ENCODE results near the gene TMEM220. TPM values are rescaled to one million over a fixed set of nuclear protein-coding genes. Genes with fewer than 3 reads are reported as not detected.

Gene TMEM220
- total RNA-seq, 2 donors from 2014 or later, result 11.8 to 15.2 TPM

DNA sequence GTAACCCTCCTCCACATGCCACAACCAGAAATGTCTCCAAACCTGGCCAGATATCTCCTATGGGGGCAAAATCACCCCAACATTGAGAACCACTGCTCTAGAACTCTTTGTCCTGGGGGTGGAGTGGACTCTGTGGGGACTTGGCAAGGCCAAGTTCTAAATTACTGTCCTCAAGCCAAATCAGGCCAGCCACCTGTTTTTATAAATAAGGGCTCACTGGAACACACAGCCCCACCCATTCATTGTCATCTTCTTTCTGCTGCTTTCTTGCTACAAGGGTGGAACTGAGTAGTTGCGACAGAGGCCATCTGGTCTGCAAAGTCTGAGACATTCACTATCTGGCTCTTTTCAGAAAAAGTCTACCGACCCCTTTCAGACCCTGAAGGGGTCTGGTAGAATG lies 26.8 kb upstream of the TMEM220 start:
- DNase-seq (ENCODE audit: low spot score), result no peak
- intact Hi-C loops (cut with DNase I), result no loop called here

- DNase-seq (ENCODE audit: low spot score), result no peak
- intact Hi-C loops (cut with DNase I), result no loop called here
These were observed 26.4 kb upstream of the TMEM220 start for GRCh38 chr17:10756185-10756584.

DNA sequence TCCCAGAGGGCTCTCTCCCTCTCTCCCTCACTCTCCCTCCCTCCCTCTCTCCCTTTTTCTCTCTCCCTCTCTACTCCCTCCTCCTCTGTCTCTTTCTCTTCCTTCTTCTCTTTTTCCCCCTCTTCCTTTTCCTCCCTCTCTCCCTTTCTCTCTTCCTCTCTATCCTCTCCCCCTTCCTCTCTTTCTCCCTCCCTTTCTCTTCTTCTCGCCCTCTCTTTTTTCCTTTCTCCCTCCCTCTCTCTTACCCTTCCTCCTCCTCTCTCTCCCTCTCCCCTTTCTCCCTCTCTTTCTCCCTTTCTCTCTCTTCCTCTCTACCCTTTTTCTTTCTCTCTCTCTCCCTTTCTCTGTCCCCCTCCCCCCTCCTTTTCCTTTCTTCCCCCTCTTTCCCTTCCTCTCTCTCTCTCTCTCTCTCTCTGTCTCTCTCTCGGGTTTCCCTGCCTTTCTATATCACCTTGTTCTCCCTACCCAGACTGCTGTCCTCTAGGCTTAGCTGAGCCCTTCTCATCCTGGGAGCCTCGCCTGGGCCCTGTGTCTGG lies 25.8 kb upstream of the TMEM220 start:
- no peak for DNase-seq (ENCODE audit: low spot score)
- intact Hi-C loops (cut with DNase I), result no loop called here

DNA sequence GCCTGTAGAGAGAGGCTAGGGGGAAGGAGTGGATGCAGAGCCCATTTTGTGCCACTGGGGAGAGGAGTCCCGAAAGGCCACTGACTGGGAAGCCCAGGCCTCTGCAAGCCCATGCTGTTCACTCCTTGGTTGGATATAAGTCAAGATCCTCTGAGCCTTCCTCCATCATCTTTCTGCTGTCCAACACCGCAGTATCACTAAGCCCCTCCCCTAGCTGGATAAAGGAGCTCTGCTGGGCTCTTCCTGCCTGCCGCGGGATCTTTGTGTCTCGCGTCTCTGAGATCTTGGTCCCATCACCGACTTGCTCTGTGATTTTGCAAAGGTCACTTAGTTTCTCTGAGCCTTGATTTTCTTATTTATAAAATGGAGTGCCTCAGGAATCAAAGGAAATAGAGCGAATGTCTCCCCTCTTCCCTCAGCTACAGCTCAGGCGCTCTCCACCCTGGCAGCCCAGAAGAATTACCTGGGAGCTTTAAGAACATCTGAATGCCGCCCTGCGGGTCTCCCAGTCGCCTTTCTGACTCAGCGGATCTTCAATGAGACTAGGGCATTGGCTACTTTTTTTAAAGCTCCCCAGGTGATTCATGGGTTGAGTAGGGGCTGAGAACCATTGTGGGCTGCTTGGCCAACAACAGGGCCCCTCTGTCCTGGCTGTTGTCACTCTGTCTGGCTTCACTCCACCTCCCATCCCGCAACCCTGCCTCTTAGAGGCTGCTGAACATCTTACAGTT lies 25.2 kb upstream of the TMEM220 start:
- intact Hi-C loops (cut with DNase I), result no loop called here
- no peak for DNase-seq (ENCODE audit: low spot score)

DNA sequence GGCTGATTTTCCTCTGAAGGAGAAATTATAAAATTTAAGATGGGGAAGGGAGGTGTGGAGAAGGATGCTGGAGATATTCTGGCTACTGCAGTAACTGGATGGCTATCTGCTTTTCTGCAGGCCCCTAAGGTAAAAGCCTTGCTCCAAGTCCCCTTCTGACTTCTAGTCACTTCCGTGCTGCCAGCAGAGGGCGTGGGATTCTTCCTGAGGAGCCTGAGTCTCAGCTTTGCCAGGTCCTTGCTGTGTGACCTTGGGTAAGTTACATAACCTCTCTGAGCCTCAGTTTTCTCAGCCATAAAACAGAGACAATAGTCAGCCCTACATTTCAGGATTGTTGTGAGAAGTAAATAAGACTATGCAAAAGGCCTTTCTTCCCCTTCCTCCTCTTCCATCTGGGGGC lies 24.3 kb upstream of the TMEM220 start:
- DNase-seq (ENCODE audit: low spot score), result no peak
- intact Hi-C loops (cut with DNase I), result no loop called here

GRCh38 chr17:10752696-10753095 lies 22.9 kb upstream of the TMEM220 start:
- no peak for DNase-seq (ENCODE audit: low spot score)
- intact Hi-C loops (cut with DNase I), result no loop called here

DNA sequence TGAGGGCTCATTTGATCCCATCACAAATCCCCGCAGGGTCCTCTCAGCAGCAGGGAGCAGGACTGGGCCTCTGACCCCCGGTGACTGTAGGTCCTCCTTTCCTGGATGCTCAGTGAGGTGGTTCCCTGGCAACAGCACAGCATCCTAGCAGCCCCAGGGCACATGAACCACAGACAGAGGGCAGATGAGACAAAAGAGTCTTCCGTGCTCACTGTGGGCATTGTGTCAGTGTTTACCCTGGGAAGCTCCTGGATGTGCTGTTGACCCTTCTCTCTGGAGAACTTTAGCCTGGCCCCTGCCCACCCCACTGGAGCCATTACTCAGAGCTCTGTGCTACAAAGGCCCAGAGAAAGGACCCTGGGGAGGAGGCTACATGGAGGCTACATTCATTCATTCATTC lies 21.7 kb upstream of the TMEM220 start:
- no peak for DNase-seq (ENCODE audit: low spot score)
- intact Hi-C loops (cut with DNase I), result no loop called here

DNA sequence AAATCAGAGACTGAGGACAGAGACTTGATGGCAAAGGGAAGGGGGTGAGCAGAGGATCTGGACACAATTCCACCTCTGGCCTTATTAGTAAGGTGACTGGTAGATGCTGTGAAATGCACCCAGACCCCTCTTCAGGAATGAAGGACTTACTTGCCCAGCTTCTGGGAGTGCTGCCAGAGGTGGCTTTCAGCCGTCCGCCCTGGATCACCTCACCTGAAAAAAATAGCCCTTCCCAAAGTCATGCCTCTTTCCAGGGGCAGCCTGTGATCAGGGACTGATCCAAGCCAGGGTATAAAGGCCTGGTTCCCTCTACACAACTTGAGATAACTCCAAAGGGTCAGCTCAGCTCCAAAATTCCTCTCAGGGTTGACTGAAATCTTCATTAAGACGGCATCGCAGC lies 20.4 kb upstream of the TMEM220 start:
- DNase-seq (ENCODE audit: low spot score), result no peak
- intact Hi-C loops (cut with DNase I), result no loop called here

- intact Hi-C loops (cut with DNase I), result no loop called here
- no peak for DNase-seq (ENCODE audit: low spot score)
These were observed 18.8 kb upstream of the TMEM220 start for GRCh38 chr17:10748531-10749181.

DNA sequence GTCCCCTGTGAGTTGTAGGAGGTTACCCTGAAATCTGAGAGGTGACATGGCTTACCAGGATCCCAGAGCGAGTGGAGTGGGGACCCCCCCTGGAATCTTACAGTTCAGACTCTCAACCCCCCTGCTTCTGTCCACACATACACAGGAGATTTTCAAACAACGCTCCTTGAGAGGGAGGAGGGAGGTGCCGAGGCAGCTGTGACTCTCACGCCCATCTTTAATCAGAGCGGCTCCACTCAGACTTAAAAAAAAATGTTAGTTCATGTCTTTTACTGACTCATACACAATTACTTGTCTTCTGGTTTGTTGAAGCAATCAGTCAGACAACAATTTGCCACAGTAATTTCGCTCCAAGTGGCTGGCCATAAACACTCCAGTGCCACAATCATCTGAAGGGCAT lies 15.4 kb upstream of the TMEM220 start:
- peak; percentile 56 for DNase-seq (ENCODE audit: low spot score)

DNA sequence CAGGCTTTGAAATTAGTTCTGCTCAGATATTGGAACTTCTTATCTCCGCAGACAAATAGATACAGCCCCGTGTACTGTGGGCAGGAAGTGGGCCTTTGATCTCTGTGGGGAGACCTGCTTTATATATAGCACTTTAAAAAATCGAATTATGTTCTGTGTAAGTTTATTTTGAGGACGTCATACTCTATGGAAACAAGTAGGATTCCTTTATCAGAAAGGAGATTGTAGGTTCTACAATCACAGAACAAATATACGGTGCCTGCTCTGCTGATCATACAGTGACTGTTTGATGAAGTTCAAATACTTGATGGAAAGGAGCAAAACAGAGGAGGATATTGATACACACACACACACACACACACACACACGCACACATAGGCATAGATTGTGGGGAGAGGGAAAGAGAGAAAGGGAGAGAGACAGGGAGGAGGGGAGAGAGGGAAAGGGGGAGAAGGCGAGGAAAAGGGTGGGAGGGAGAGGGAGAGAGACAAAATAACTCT lies 14.7 kb upstream of the TMEM220 start:
- intact Hi-C loops (cut with DNase I), result no loop called here

More for the DNA sequence above, 15.4 kb upstream of the TMEM220 start:
- intact Hi-C loops (cut with DNase I), result no loop called here

GRCh38 chr17:10743316-10744009 lies 13.6 kb upstream of the TMEM220 start:
- intact Hi-C loops (cut with DNase I), result no loop called here
- peak; percentile 32 for DNase-seq (ENCODE audit: low spot score)

More for the DNA sequence above, 14.7 kb upstream of the TMEM220 start:
- DNase-seq (ENCODE audit: low spot score), result no peak

DNA sequence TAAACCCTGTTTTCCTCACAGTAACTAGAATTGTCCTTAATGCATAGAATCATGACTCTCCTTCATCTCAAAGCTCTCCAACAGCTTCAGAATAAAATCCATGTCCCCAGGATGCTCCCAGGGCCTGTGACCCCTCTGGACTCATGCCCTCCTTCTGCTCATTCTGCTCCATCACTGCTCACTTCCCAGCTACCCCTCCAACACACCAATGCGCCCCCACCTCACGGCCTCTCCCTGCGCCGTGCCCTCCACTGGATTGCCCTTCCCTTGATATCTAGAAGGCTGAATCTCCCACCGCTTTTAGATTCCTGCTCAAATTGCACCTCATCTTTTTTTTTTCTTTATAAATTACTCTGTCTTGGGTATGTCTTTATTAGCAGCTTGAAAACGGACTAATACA lies 12.6 kb upstream of the TMEM220 start:
- intact Hi-C loops (cut with DNase I), result no loop called here
- peak; percentile 13 for DNase-seq (ENCODE audit: low spot score)

DNA sequence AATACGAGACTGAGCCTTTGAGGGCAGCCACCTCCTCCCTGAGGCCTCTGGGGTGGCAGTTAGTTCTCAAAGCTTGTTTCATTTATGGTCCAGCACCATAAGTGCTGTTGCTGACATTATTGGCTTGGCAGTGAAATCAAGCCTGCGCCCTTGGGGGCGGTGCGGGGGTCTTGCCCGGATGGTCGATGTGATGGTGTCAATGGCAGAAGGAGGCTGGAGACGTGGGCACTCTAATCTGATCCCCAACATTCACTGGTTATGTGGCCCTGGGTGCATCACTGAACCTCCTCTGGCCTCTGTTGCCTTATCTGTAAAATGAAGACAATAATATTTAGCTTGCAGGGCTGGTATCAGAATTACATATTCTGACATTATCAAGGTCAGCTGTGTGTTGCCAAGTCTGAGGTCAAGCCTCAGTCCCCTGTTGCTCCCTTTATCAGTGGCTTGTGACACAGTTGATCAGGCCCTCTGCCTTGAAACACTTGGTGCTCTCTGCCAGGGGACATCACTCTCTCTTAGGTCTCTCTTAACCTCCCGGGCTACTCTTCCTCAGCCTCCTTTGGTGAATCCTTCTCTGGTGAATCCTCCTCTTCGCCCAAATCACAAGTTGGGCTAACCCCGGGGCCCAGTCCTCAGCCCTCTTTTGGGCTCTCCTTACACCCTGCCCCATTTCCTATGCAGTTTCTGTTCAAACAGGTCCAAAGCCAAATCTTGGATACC lies 11.8 kb upstream of the TMEM220 start:
- intact Hi-C loops (cut with DNase I), result no loop called here
- DNase-seq (ENCODE audit: low spot score), result peak; percentile 61

- peak; percentile 36 for DNase-seq (ENCODE audit: low spot score)
- intact Hi-C loops (cut with DNase I), result loop anchor here in 1 of 2 donors (2.0 kb wide), 1 partner anchor 105 kb away; no protein-coding TSS in a partner anchor
These were observed 9.6 kb upstream of the TMEM220 start for GRCh38 chr17:10739386-10739785.

GRCh38 chr17:10738521-10739258 lies 8.9 kb upstream of the TMEM220 start:
- intact Hi-C loops (cut with DNase I), result loop anchor here in 1 of 2 donors (2.0 kb wide), 1 partner anchor 106 kb away; no protein-coding TSS in a partner anchor
- DNase-seq (ENCODE audit: low spot score), result peak; percentile 51

DNA sequence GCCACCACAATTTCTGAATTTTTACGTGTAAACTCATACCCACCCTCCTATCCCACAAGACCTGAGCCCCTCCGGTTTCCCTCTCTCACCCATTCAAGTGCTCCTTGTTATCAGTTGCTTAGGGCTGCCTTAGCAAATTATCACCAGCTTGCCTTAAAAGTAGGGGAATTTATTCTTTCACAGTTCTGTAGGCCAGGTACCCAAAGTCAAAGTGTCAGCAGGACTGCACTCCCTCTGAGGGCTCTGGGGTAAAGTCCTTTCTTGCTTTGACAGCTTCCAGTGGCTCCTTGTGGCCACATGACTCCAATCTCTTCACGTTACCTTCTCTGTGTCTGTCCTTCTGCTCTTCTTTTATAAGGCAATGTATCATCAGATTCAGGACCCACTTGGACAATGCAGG lies 7.9 kb upstream of the TMEM220 start:
- intact Hi-C loops (cut with DNase I), result loop anchor here in 1 of 2 donors (2.0 kb wide), 1 partner anchor 107 kb away; no protein-coding TSS in a partner anchor

DNA sequence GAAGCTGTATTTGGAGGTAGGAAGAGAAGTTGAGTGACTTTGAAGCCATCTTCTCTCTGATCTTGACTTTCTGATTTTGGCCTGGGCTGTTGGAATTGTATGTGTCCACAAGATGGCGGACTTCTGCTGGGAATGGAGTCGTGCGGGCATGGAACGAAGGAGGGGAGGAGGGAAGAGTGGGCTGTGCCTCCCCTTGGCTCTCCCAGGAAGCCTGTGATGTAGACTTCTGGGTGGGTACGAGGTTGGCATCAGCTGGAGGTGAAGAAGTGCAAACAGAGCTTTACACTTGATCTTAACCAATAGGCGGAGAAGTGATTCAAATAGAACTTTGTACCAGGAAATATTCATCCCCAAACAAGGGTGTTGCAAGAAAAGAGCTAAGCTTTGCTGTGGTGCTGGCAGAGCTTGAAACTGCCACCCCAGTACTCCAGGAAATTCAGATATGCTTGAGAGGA lies 7.4 kb upstream of the TMEM220 start:
- intact Hi-C loops (cut with DNase I), result no loop called here
- DNase-seq (ENCODE audit: low spot score), result peak; percentile 76

More for the DNA sequence above, 7.9 kb upstream of the TMEM220 start:
- DNase-seq (ENCODE audit: low spot score), result no peak
